D721Med (cell line): ENCODE results near the gene ARHGEF16.

Experiments used
- DNase-seq: peaks from one replicate; pipeline ENCODE4 v3.0.0; 2011; ENCODE audit warnings: low spot score; ENCODE audit not compliant: insufficient read length
- FAIRE-seq: peaks from 2 replicates; lab custom pipeline; 2011; peaks lifted over from hg19 to GRCh38; lab: Jason Lieb, UNC
- TF ChIP-seq, protein P1 (sequence below): IDR thresholded peaks from 2 replicates; pipeline ENCODE4 v1.5.1; 2012; ENCODE audit warnings: mild to moderate bottlenecking, control low read depth; ENCODE audit not compliant: insufficient read depth; ENCODE audit errors: missing control alignments

The ARHGEF16 gene

GRCh38 chr1:3473381-3473844 lies 18.9 kb downstream of the ARHGEF16 start:
- TF ChIP-seq, protein P1, sequence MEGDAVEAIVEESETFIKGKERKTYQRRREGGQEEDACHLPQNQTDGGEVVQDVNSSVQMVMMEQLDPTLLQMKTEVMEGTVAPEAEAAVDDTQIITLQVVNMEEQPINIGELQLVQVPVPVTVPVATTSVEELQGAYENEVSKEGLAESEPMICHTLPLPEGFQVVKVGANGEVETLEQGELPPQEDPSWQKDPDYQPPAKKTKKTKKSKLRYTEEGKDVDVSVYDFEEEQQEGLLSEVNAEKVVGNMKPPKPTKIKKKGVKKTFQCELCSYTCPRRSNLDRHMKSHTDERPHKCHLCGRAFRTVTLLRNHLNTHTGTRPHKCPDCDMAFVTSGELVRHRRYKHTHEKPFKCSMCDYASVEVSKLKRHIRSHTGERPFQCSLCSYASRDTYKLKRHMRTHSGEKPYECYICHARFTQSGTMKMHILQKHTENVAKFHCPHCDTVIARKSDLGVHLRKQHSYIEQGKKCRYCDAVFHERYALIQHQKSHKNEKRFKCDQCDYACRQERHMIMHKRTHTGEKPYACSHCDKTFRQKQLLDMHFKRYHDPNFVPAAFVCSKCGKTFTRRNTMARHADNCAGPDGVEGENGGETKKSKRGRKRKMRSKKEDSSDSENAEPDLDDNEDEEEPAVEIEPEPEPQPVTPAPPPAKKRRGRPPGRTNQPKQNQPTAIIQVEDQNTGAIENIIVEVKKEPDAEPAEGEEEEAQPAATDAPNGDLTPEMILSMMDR = no peak
- DNase-seq (no peak), FAIRE-seq (no peak)

DNA sequence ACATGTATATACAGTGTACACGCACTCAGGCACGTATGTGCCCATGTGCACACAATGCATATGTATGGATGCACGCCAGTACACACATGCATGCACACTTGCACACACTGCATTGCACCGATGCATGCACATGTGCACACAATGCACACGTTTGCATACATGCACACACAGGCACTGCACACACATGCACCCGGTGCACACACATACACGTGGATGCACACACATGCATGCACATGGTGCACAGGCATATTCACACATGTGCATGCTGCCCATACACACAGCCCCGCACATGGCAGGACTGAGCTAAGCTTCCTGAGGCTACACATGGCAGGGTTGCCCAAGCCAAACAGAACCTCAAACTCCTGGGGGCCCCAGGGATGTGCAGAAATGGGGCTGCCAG lies 19.6 kb downstream of the ARHGEF16 start:
- FAIRE-seq (no peak), DNase-seq (no peak)
- TF ChIP-seq, protein P1 = no peak

- TF ChIP-seq, protein P1 = no peak
- no peak for FAIRE-seq
These were observed 20.0 kb downstream of the ARHGEF16 start for GRCh38 chr1:3474421-3474820.

GRCh38 chr1:3475839-3476573 lies 21.5 kb downstream of the ARHGEF16 start:
- FAIRE-seq = no peak
- DNase-seq = no peak
- TF ChIP-seq, protein P1 = no peak

More at GRCh38 chr1:3474421-3474820, 20.0 kb downstream of the ARHGEF16 start:
- DNase-seq = no peak

- no peak for DNase-seq
- no peak for FAIRE-seq
- TF ChIP-seq, protein P1 = no peak
These were observed 22.2 kb downstream of the ARHGEF16 start for GRCh38 chr1:3476666-3477065.

GRCh38 chr1:3477241-3477995 lies 23.0 kb downstream of the ARHGEF16 start:
- no peak for FAIRE-seq
- no peak for DNase-seq
- TF ChIP-seq, protein P1 = no peak
